NOMO-1 (cell line): ENCODE results near the gene AGMO.

Experiments
- DNase-seq, 2 experiments: peaks; one replicate each; lab custom pipeline; 2025; ENCODE audit not compliant: unreplicated experiment in 2 of 2; lab: John Stamatoyannopoulos, UW

The AGMO gene

GRCh38 chr7:15166620-15167019 is 395.2 kb downstream of the AGMO start:
- no peak for DNase-seq

DNA sequence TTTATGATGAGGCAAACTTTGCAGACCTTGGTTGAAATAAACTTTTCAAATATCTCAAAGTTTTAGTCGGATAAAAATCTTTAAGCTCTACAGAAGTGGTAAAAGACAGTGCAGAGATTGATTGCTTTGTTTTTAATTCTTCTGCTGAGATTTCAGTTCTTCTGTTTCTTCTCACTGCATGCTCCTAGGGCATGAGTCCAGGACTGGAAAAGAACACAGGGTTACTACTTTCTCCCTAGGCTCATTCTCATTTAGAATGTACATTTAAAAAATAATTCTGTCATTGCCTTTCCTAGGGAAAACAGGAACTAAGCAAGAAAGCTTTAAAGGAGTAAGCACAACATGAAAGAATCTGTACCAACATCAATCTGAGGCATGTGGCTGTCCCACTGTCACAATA is 402.6 kb downstream of the AGMO start:
- no peak for DNase-seq

- DNase-seq: no peak
These were observed 403.5 kb downstream of the AGMO start for GRCh38 chr7:15158141-15158810.
